ENCODE results near the gene ARHGAP26. TPM values are rescaled to one million over a fixed set of nuclear protein-coding genes. Genes with fewer than 3 reads are reported as not detected.

Gene ARHGAP26
- total RNA-seq, 1 experiment from 2014 or later = 5.9 TPM

GRCh38 chr5:142864290-142865260, 94.4 kb downstream of the ARHGAP26 start:
- DNase-seq = no peak
- Histone ChIP-seq H3K27me3 (ENCODE audit: control insufficient read depth, insufficient read depth, low read length) (no peaks in the 10 kb centered on the region), H3K36me3 (replicated peaks; ENCODE audit: control insufficient read depth, insufficient read depth, low read length) (no peaks in the 10 kb centered on the region), H3K4me3 (ENCODE audit: insufficient read depth, low read depth, low read length) (no peak overlapping the region)

DNA sequence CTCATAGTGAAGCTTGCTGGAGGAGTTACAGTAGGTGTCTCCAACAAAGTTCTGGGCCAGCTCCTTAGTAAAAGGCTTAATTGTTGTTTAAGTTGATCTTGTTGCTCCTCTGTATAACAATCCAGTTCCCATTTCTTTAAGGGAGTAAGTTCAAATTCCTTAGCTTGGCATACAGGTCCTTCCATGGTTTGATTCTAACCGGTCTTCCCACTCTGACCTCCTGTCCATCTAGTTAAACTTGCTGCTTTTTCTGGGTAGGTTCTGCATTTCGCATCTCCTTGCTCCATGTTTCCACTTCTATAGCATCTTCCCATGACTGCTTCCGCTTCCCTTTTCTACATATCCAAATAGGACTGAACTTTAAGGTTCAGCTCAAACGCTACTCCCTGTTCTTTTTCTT, 95.5 kb downstream of the ARHGAP26 start:
- Histone ChIP-seq H3K4me3 (ENCODE audit: insufficient read depth, low read depth, low read length) (no peak overlapping the region), H3K27me3 (ENCODE audit: control insufficient read depth, insufficient read depth, low read length) (no peaks in the 10 kb centered on the region), H3K36me3 (replicated peaks; ENCODE audit: control insufficient read depth, insufficient read depth, low read length) (no peaks in the 10 kb centered on the region)
- no peak for DNase-seq

DNA sequence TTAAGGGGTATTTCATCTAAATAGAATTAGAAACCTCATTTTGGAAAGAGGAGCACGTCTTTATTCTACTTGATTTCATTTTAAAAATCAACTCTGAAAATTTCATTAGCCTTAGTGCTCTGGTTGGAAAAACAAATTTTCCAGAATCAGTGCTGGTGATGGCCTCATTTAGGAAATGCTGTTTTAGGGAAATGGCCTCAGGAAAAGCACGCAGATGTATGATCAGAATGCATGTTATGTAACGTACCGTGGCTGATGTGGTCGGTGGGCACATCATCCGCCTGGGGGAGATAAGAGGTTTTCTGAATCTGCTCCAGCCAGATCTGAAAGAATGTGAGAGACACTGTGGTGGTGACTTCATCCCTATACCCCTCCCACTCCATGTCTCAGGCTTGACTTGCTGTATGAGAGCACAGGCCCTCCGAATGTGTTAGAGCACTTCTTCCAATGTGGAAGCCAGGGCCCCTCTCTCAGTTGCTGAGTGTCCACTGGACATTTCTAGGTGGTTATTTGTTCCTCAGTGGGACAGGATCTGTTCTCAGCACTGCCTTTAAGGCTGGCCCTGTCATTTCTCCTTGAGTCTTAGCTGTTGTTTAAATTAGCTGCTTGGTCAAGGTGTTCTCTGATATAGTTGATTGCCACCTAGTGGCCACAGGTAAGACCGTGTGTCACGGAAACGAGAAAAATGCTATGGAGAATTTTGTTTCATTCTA, 96.5 kb downstream of the ARHGAP26 start:
- Histone ChIP-seq H3K27me3 (ENCODE audit: control insufficient read depth, insufficient read depth, low read length) (no peaks in the 10 kb centered on the region), H3K36me3 (replicated peaks; ENCODE audit: control insufficient read depth, insufficient read depth, low read length) (no peaks in the 10 kb centered on the region), H3K4me3 (ENCODE audit: insufficient read depth, low read depth, low read length) (no peak overlapping the region)
- DNase-seq = peak; percentile 69

- Histone ChIP-seq H3K27me3 (ENCODE audit: control insufficient read depth, insufficient read depth, low read length) (no peaks in the 10 kb centered on the region), H3K36me3 (replicated peaks; ENCODE audit: control insufficient read depth, insufficient read depth, low read length) (no peaks in the 10 kb centered on the region), H3K4me3 (ENCODE audit: insufficient read depth, low read depth, low read length) (no peak overlapping the region)
- DNase-seq = no peak
These were observed 99.7 kb downstream of the ARHGAP26 start for GRCh38 chr5:142869886-142870285.

GRCh38 chr5:142870532-142871362, 100.6 kb downstream of the ARHGAP26 start:
- H3K36me3 ChIP-seq (replicated peaks; ENCODE audit: control insufficient read depth, insufficient read depth, low read length) = no peaks in the 10 kb centered on the region
- DNase-seq = no peak
- H3K4me3 ChIP-seq (ENCODE audit: insufficient read depth, low read depth, low read length) = no peak overlapping the region
- no peaks in the 10 kb centered on the region for H3K27me3 ChIP-seq (ENCODE audit: control insufficient read depth, insufficient read depth, low read length)

GRCh38 chr5:142871363-142872193, 101.4 kb downstream of the ARHGAP26 start:
- H3K4me3 ChIP-seq (ENCODE audit: insufficient read depth, low read depth, low read length) = no peak overlapping the region
- no peaks in the 10 kb centered on the region for H3K27me3 ChIP-seq (ENCODE audit: control insufficient read depth, insufficient read depth, low read length)
- no peak for DNase-seq
- no peaks in the 10 kb centered on the region for H3K36me3 ChIP-seq (replicated peaks; ENCODE audit: control insufficient read depth, insufficient read depth, low read length)

DNA sequence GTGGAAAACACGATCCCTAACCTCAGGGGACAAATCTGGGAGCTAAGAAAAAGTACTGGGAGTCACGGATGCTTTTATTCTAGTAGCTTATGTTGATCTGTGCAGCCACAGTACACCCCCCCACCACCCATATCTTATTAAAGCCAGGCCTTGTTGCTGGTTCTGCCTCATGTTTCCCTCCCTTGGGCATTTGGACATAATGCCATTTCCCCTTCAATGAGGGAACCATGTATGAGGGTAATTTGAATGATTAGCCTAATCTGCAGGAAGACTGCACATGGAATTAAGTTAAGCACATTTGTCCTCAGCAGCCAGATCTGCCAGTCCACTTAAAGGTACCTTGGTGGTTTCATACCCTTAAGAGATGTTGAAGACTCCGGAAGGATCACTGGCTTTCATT, 102.0 kb downstream of the ARHGAP26 start:
- no peak overlapping the region for H3K4me3 ChIP-seq (ENCODE audit: insufficient read depth, low read depth, low read length)
- no peak for DNase-seq
- H3K36me3 ChIP-seq (replicated peaks; ENCODE audit: control insufficient read depth, insufficient read depth, low read length) = no peaks in the 10 kb centered on the region
- no peaks in the 10 kb centered on the region for H3K27me3 ChIP-seq (ENCODE audit: control insufficient read depth, insufficient read depth, low read length)

- H3K36me3 ChIP-seq (replicated peaks; ENCODE audit: control insufficient read depth, insufficient read depth, low read length) = no peaks in the 10 kb centered on the region
- no peak for DNase-seq
- H3K27me3 ChIP-seq (ENCODE audit: control insufficient read depth, insufficient read depth, low read length) = no peaks in the 10 kb centered on the region
- no peak overlapping the region for H3K4me3 ChIP-seq (ENCODE audit: insufficient read depth, low read depth, low read length)
These were observed 102.6 kb downstream of the ARHGAP26 start for GRCh38 chr5:142872795-142873194.

- H3K27me3 ChIP-seq (ENCODE audit: control insufficient read depth, insufficient read depth, low read length) = no peaks in the 10 kb centered on the region
- H3K4me3 ChIP-seq (ENCODE audit: insufficient read depth, low read depth, low read length) = no peak overlapping the region
- H3K36me3 ChIP-seq (replicated peaks; ENCODE audit: control insufficient read depth, insufficient read depth, low read length) = no peaks in the 10 kb centered on the region
- DNase-seq = no peak
These were observed 103.7 kb downstream of the ARHGAP26 start for GRCh38 chr5:142873831-142874230.

DNA sequence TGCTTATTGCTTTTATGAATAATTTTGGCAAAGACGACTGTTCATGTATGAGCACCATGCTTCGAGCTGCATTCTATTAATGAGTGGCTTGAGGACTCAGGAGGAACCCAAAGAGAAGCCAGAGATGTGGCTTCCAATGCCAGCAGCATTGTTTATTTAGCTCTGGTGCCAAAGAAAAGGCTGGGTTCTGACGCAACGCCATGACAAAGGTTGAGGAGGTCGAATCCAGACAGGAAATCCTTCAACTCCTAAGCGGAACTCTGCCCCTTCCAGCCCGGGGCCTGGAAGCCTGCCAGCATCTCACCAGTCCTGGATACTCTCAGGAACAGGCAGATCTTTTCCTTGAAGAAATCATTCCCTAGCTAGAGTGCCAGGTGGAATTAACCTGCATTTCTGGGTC, 104.4 kb downstream of the ARHGAP26 start:
- no peak overlapping the region for H3K4me3 ChIP-seq (ENCODE audit: insufficient read depth, low read depth, low read length)

GRCh38 chr5:142875936-142876335, 105.8 kb downstream of the ARHGAP26 start:
- Histone ChIP-seq H3K27me3 (ENCODE audit: control insufficient read depth, insufficient read depth, low read length) (no peaks in the 10 kb centered on the region), H3K4me3 (ENCODE audit: insufficient read depth, low read depth, low read length) (no peak overlapping the region)

More for the DNA sequence above, 104.4 kb downstream of the ARHGAP26 start:
- Histone ChIP-seq H3K27me3 (ENCODE audit: control insufficient read depth, insufficient read depth, low read length) (no peaks in the 10 kb centered on the region), H3K36me3 (replicated peaks; ENCODE audit: control insufficient read depth, insufficient read depth, low read length) (no peaks in the 10 kb centered on the region)
- DNase-seq = no peak

DNA sequence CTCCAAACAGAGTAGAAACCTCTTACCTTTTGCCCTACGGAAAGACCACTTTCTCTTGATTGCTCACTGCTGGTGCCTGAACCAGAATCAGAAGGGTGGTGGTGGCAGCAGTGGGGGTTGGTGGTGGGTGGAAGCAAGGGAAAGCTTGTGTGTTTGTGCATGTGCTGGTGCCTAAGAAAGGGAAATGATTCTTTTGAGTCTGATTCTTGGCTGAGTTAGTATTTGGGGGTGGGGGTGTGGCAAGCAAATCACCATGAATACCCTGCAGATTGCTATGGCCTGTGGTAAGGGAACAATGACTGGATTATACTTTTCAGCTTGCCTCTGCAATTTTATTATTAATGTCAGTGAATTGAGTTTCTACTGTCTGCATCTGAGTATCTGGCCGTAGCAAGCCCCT, 106.6 kb downstream of the ARHGAP26 start:
- no peaks in the 10 kb centered on the region for H3K27me3 ChIP-seq (ENCODE audit: control insufficient read depth, insufficient read depth, low read length)
- no peak overlapping the region for H3K4me3 ChIP-seq (ENCODE audit: insufficient read depth, low read depth, low read length)
- H3K36me3 ChIP-seq (replicated peaks; ENCODE audit: control insufficient read depth, insufficient read depth, low read length) = no peaks in the 10 kb centered on the region
- DNase-seq = no peak

More at GRCh38 chr5:142875936-142876335, 105.8 kb downstream of the ARHGAP26 start:
- no peaks in the 10 kb centered on the region for H3K36me3 ChIP-seq (replicated peaks; ENCODE audit: control insufficient read depth, insufficient read depth, low read length)
- DNase-seq = no peak

- DNase-seq = no peak
- H3K36me3 ChIP-seq (replicated peaks; ENCODE audit: control insufficient read depth, insufficient read depth, low read length) = no peaks in the 10 kb centered on the region
- no peak overlapping the region for H3K4me3 ChIP-seq (ENCODE audit: insufficient read depth, low read depth, low read length)
- no peaks in the 10 kb centered on the region for H3K27me3 ChIP-seq (ENCODE audit: control insufficient read depth, insufficient read depth, low read length)
These were observed 107.9 kb downstream of the ARHGAP26 start for GRCh38 chr5:142878111-142878510.

DNA sequence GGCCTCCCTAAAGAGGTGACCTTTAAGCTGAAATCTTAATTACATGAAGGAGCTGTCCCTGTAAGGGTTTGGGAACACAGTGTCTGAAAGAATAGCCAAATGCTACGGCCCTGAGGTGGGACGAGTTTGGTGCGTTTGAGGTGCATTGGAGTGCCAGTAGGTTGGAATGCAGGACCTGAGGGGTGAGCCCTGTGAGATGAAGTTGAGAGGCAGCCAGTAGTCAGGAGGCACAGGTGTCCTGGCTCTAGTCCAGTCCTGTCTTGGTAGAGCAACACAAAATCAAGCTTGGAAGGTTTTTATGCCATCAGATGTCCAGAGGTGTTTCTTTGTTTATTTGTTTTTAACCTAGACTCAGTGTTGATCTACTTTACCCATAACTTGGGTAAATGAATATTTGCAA, 108.5 kb downstream of the ARHGAP26 start:
- no peaks in the 10 kb centered on the region for H3K27me3 ChIP-seq (ENCODE audit: control insufficient read depth, insufficient read depth, low read length)
- no peaks in the 10 kb centered on the region for H3K36me3 ChIP-seq (replicated peaks; ENCODE audit: control insufficient read depth, insufficient read depth, low read length)
- DNase-seq = no peak
- no peak overlapping the region for H3K4me3 ChIP-seq (ENCODE audit: insufficient read depth, low read depth, low read length)

All from H7 (cell line).